Measurements from ENCODE around the gene NEAT1. TPM values are rescaled to one million over a fixed set of nuclear protein-coding genes. Genes with fewer than 3 reads are reported as not detected.

NEAT1 gene
- total and polyA plus RNA-seq, 9 of the 15 experiments (the other 6 are each of a cell fraction or from before 2014, with no cell fraction given) = 20.1 to 389 (median 62.8) TPM

DNA sequence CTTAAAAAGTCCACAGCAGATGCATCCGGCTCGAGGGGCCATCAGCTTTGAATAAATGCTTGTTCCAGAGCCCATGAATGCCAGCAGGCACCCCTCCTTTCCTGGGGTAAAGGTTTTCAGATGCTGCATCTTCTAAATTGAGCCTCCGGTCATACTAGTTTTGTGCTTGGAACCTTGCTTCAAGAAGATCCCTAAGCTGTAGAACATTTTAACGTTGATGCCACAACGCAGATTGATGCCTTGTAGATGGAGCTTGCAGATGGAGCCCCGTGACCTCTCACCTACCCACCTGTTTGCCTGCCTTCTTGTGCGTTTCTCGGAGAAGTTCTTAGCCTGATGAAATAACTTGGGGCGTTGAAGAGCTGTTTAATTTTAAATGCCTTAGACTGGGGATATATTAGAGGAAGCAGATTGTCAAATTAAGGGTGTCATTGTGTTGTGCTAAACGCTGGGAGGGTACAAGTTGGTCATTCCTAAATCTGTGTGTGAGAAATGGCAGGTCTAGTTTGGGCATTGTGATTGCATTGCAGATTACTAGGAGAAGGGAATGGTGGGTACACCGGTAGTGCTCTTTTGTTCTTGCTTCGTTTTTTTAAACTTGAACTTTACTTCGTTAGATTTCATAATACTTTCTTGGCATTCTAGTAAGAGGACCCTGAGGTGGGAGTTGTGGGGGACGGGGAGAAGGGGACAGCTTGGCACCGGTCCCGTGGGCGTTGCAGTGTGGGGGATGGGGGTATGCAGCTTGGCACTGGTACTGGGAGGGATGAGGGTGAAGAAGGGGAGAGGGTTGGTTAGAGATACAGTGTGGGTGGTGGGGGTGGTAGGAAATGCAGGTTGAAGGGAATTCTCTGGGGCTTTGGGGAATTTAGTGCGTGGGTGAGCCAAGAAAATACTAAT is 1.9 kb downstream of the NEAT1 start (continued):
- TF ChIP-seq ZMIZ1 (IDR thresholded peaks at IDR 0.05; ENCODE audit: low read depth in 2 of 2, low read length in 2 of 2) (peak in 1 of 2 experiments; percentile 54; a peak in 1 of 4 replicates), CBX3 (IDR thresholded peaks at IDR 0.05; ENCODE audit: borderline replicate concordance in 1 of 2, low read length in 2 of 2) (0 out of 3 replicates have a peak, but pooled peaks of 1 of the 2 experiments have one; percentile 49), EGR1 (conservative IDR thresholded peaks at IDR 0.05) (peak; percentile 88), ZNF695 (CRISPR knock-in tag; IDR thresholded peaks at IDR 0.05) (no peak), STAT5A (IDR thresholded peaks at IDR 0.05; ENCODE audit: borderline replicate concordance, low read length) (peak; percentile 6; the same call in 1 of the 2 replicates), ZBTB11 (CRISPR knock-in tag; IDR thresholded peaks at IDR 0.05) (no peak), ARID2 (IDR thresholded peaks at IDR 0.05) (0 out of 2 replicates have a peak, but pooled peaks have one; percentile 11), ATF4 (CRISPR knock-in tag; IDR thresholded peaks at IDR 0.05) (no peak)
- TF ChIP-seq, protein P1, sequence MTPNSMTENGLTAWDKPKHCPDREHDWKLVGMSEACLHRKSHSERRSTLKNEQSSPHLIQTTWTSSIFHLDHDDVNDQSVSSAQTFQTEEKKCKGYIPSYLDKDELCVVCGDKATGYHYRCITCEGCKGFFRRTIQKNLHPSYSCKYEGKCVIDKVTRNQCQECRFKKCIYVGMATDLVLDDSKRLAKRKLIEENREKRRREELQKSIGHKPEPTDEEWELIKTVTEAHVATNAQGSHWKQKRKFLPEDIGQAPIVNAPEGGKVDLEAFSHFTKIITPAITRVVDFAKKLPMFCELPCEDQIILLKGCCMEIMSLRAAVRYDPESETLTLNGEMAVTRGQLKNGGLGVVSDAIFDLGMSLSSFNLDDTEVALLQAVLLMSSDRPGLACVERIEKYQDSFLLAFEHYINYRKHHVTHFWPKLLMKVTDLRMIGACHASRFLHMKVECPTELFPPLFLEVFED (CRISPR knock-in tag; conservative IDR thresholded peaks at IDR 0.05) = peak; percentile 99
- TF ChIP-seq, protein P2, sequence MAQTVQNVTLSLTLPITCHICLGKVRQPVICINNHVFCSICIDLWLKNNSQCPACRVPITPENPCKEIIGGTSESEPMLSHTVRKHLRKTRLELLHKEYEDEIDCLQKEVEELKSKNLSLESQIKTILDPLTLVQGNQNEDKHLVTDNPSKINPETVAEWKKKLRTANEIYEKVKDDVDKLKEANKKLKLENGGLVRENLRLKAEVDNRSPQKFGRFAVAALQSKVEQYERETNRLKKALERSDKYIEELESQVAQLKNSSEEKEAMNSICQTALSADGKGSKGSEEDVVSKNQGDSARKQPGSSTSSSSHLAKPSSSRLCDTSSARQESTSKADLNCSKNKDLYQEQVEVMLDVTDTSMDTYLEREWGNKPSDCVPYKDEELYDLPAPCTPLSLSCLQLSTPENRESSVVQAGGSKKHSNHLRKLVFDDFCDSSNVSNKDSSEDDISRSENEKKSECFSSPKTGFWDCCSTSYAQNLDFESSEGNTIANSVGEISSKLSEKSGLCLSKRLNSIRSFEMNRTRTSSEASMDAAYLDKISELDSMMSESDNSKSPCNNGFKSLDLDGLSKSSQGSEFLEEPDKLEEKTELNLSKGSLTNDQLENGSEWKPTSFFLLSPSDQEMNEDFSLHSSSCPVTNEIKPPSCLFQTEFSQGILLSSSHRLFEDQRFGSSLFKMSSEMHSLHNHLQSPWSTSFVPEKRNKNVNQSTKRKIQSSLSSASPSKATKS (CRISPR knock-in tag; IDR thresholded peaks at IDR 0.05) = peak; percentile 32; the same call in 1 of the 2 replicates
- TF ChIP-seq, protein P3, sequence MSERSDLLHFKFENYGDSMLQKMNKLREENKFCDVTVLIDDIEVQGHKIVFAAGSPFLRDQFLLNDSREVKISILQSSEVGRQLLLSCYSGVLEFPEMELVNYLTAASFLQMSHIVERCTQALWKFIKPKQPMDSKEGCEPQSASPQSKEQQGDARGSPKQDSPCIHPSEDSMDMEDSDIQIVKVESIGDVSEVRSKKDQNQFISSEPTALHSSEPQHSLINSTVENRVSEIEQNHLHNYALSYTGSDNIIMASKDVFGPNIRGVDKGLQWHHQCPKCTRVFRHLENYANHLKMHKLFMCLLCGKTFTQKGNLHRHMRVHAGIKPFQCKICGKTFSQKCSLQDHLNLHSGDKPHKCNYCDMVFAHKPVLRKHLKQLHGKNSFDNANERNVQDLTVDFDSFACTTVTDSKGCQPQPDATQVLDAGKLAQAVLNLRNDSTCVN (CRISPR knock-in tag; IDR thresholded peaks at IDR 0.05) = peak; percentile 97; the same call in 1 of the 2 replicates

Measured in K562 (cell line).